ENCODE data around the gene DCAF16. TPM values are rescaled to one million over a fixed set of nuclear protein-coding genes. Genes with fewer than 3 reads are reported as not detected.

DCAF16 gene
- total RNA-seq, 4 donors from 2014 or later: 12.7 to 33.5 (median 23.2) TPM

DNA sequence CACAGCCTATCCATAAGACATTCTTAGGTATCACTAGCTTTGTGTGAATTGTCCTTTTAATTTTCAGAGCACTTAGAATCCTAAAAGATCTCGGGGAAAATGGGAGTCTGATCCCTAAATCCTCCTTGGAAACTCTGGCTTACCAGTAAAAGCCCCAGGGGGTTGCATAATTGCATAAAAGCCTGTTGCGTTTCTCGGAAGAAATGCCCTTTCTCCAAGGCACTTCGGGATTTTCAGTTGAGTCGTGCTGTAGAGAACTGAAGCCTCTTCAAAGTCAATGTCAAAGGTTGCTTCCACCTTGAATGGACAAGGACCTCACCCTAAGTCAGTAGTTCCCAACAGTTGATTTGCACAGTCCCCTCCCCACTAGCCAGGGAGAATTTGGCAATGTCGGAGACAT is 49.9 kb downstream of the DCAF16 start:
- no peak for TF ChIP-seq CTCF (IDR thresholded peaks at IDR 0.05; ENCODE audit: low read depth)

DNA sequence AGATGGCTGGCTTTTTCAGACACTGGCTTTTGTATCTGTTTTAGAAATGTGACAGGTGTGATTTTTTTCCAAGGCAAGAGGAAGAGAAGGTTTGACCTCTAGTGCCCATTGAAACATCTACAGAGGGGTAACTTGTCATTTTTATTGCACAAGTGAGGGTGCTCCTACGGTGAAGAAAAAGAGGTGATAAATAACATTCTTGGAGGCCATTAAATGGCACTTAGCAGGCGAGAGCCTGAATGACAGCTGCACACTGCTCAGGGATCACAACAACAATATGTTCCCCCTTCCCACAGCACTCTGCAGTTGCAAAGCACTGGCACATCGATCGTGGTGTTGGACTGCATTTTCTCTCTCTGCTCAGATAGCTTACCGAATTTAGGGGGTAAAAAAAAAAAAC is 52.1 kb downstream of the DCAF16 start:
- TF ChIP-seq CTCF (IDR thresholded peaks at IDR 0.05; ENCODE audit: low read depth): no peak

DNA sequence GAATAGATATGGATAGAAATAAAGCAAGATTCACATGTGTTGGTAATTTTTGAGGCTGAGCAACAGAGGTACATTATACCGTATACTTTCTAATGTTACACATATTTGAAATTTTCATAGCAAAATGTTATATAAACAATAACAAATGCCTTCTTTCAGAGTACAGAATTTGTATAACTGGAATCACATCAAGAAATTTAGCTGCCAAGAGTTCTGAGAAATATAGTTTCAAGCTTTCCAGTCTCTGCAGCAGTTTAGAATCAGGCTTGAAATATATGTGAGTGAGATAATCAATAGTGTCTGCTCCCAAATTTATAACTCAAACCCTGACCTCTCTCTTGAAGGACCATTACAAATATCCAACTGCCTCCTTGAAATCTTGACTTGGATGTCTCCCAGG is 52.9 kb downstream of the DCAF16 start:
- no peak for TF ChIP-seq CTCF (IDR thresholded peaks at IDR 0.05; ENCODE audit: low read depth)

DNA sequence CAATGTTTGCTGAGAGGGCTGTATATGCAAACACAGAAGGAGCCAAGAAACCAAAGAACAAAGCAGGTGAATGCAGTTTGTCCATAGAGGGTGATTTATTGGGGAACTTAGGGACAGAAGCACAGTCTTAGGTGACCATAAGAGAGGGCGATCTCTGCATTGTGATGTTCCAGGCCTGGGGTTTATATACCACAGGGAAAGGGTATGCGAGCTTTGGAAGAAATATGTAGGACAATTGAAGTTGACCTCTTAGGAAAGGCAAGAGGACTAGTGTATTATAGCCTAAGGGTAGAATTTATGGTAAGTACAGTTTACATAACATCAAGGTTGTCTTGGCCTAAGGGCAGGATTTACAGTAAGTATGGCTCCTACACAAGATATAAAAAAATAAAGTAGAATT is 56.9 kb downstream of the DCAF16 start:
- TF ChIP-seq CTCF (IDR thresholded peaks at IDR 0.05; ENCODE audit: low read depth): no peak

Other genes with a start within 250 kb of the DCAF16 start
- gene LAP3, start 233.6 kb downstream of the DCAF16 start, total RNA-seq: 100 to 1,000 TPM in 1 of 4 donors, 10 to 100 TPM in 3; 89.4 to 165 (median 96.0) TPM
- gene MED28, start 196.1 kb downstream of the DCAF16 start, total RNA-seq: 10 to 100 TPM; 11.7 to 13.6 (median 12.4) TPM
- gene FAM184B, start 29.1 kb downstream of the DCAF16 start, total RNA-seq: not detected
- gene NCAPG, start 222 bp upstream of the DCAF16 start, total RNA-seq: 1 to 10 TPM in 3 of 4 donors, under 1 TPM in 1; 0.33 to 2.2 (median 1.7) TPM
- 10 to 100 TPM; 16.0 to 23.8 (median 18.5) TPM for gene LCORL, start 211.0 kb upstream of the DCAF16 start, total RNA-seq

Data from subcutaneous adipose tissue (tissue), 4 donors.